CD4-positive, alpha-beta T cell (primary cell): ENCODE results near the gene MYRIP. TPM values are rescaled to one million over a fixed set of nuclear protein-coding genes. Genes with fewer than 3 reads are reported as not detected.
"Not testable (repeated sequence)": the region's sequence is repeated elsewhere in the genome, so short reads cannot be mapped to it uniquely, and the experiment has no call there.

Experiments used
- ATAC-seq: fragments of 200-7000 bp; cut with Tn5 transposase; one replicate; pipeline ENCODE4 v1.10.0; 2022; ENCODE audit warnings: mild to moderate bottlenecking; ENCODE audit not compliant: poor library complexity
- CTCF ChIA-PET: fragments of 350-600 bp; sonication (Branson Sonifier 250); formaldehyde crosslinking; loops from one replicate; lab custom pipeline; 2021; ENCODE audit warnings: antibody characterized with exemption, inconsistent platforms; lab: Charles Lee
- POLR2A ChIA-PET: fragments of 350-600 bp; sonication (Branson Sonifier 250); formaldehyde crosslinking; loops from one replicate; lab custom pipeline; 2021; ENCODE audit warnings: antibody characterized with exemption, inconsistent platforms; lab: Charles Lee
- DNase-seq, 14 experiments: peaks; one replicate each; pipeline ENCODE4 v3.0.0-alpha.2; 2013 to 2020; ENCODE audit warnings: mixed read lengths in 2 of 14
- H3K27ac ChIP-seq, 2 donors: one replicate each; pipeline versions ENCODE4 v1.5.1 to v1.7.0; 2013; ENCODE audit warnings: low read length in 2 of 2, low read depth in 1 of 2, mild to moderate bottlenecking in 1 of 2
- H3K27me3 ChIP-seq, 2 experiments: 1 replicate in 1 of 2; 2 replicates in 1 of 2; pipeline versions ENCODE4 v1.6.1 to v1.7.0; 2013; ENCODE audit warnings: low read length in 2 of 2, control low read depth in 1 of 2, mild to moderate bottlenecking in 1 of 2, moderate library complexity in 1 of 2; ENCODE audit not compliant: insufficient read depth in 2 of 2, control insufficient read depth in 1 of 2
- H3K36me3 ChIP-seq: one replicate; pipeline ENCODE4 v1.6.1; 2013; ENCODE audit warnings: low read length, control low read depth; ENCODE audit not compliant: insufficient read depth
- H3K4me1 ChIP-seq: one replicate; pipeline ENCODE4 v1.6.1; 2013; ENCODE audit warnings: low read length, control low read depth; ENCODE audit not compliant: insufficient read depth
- H3K4me3 ChIP-seq: one replicate; pipeline ENCODE4 v1.5.1; 2013; ENCODE audit warnings: mild to moderate bottlenecking, low read length, moderate library complexity
- H3K9me3 ChIP-seq, 2 experiments: 1 replicate in 1 of 2; 2 replicates in 1 of 2; pipeline versions ENCODE4 v1.6.1 to v1.7.0; 2013; ENCODE audit warnings: low read length in 2 of 2, mild to moderate bottlenecking in 2 of 2, control low read depth in 1 of 2, moderate library complexity in 1 of 2; ENCODE audit not compliant: control insufficient read depth in 1 of 2, insufficient read depth in 1 of 2
- H3K27ac Mint-ChIP-seq: one replicate; pipeline ENCODE4 v1.8.0; 2020; ENCODE audit warnings: mixed read lengths
- H3K27me3 Mint-ChIP-seq: one replicate; pipeline ENCODE4 v1.8.0; 2021; ENCODE audit warnings: mixed read lengths
- H3K36me3 Mint-ChIP-seq: one replicate; pipeline ENCODE4 v1.8.0; 2021; ENCODE audit warnings: low read depth, mixed read lengths
- H3K4me1 Mint-ChIP-seq: one replicate; pipeline ENCODE4 v1.8.0; 2021; ENCODE audit warnings: low read depth, mixed read lengths
- H3K4me3 Mint-ChIP-seq: one replicate; pipeline ENCODE4 v1.8.0; 2020; ENCODE audit warnings: mild to moderate bottlenecking, mixed read lengths
- H3K9me3 Mint-ChIP-seq: one replicate; pipeline ENCODE4 v1.8.0; 2020; ENCODE audit warnings: mixed read lengths
- intact Hi-C, 2 experiments: fragments of 100-400 bp; cut with DNase I in 1 of 2; cut with micrococcal nuclease in 1 of 2; formaldehyde crosslinking; loops; one replicate each; pipeline versions ENCODE4 v1.15.1 to v1.9.0; 2023 to 2025; cut with DNase I, micrococcal nuclease
- total RNA-seq, 174 experiments: library from RNA in 2 of 174; stranded (reverse) in 2 of 174; gene quantifications; one replicate each; pipeline ENCODE4 v1.2.3 and lab custom pipeline; 2021 to 2026
- TF ChIP-seq, protein P1 (sequence below): fragments of 200-600 bp; IDR thresholded peaks from one replicate; pipeline ENCODE4 v1.8.0; 2022; ENCODE audit warnings: antibody characterized with exemption, mild to moderate bottlenecking

The MYRIP gene
- total RNA-seq, 2 experiments from 2014 or later = not detected

DNA sequence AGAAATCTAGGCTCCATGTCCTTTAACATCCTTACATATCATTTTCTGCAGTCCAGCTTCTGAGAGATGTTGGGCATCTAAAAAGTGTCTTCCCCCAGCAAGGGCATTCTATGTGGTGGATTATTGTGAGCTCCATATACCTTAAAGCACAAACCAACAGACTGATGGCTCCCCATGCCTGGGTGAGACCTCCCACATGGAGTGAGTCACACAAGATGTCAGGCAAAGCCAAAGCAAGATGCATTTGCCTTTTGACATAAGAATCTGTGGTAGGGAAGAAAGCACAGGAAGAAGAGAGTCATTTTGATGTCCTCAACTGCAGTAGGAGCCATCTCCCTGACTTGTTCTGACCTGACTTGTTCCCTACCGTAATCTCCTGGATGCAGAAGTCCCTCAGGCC, 261.4 kb downstream of the MYRIP start:
- Mint-ChIP-seq H3K27ac (no peak overlapping the region), H3K4me1 (no peaks in the 10 kb centered on the region), H3K4me3 (no peak overlapping the region), H3K9me3 (no peaks in the 10 kb centered on the region), H3K36me3 (no peaks in the 10 kb centered on the region), H3K27me3 (peaks cover 12% of the 10 kb centered on the region)
- ChIA-PET POLR2A (no interaction called here), CTCF (no interaction called here)
- ATAC-seq (no peak), DNase-seq (no peak)
- Histone ChIP-seq H3K36me3 (no peaks in the 10 kb centered on the region), H3K9me3 (no peaks in the 10 kb centered on the region), H3K27me3 (peaks cover 0 to 3% of the 10 kb centered on the region in 2 experiments), H3K27ac (no peak overlapping the region), H3K4me3 (no peak overlapping the region), H3K4me1 (no peaks in the 10 kb centered on the region)
- intact Hi-C loops = no loop called here
- TF ChIP-seq, protein P1, sequence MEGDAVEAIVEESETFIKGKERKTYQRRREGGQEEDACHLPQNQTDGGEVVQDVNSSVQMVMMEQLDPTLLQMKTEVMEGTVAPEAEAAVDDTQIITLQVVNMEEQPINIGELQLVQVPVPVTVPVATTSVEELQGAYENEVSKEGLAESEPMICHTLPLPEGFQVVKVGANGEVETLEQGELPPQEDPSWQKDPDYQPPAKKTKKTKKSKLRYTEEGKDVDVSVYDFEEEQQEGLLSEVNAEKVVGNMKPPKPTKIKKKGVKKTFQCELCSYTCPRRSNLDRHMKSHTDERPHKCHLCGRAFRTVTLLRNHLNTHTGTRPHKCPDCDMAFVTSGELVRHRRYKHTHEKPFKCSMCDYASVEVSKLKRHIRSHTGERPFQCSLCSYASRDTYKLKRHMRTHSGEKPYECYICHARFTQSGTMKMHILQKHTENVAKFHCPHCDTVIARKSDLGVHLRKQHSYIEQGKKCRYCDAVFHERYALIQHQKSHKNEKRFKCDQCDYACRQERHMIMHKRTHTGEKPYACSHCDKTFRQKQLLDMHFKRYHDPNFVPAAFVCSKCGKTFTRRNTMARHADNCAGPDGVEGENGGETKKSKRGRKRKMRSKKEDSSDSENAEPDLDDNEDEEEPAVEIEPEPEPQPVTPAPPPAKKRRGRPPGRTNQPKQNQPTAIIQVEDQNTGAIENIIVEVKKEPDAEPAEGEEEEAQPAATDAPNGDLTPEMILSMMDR = no peak

DNA sequence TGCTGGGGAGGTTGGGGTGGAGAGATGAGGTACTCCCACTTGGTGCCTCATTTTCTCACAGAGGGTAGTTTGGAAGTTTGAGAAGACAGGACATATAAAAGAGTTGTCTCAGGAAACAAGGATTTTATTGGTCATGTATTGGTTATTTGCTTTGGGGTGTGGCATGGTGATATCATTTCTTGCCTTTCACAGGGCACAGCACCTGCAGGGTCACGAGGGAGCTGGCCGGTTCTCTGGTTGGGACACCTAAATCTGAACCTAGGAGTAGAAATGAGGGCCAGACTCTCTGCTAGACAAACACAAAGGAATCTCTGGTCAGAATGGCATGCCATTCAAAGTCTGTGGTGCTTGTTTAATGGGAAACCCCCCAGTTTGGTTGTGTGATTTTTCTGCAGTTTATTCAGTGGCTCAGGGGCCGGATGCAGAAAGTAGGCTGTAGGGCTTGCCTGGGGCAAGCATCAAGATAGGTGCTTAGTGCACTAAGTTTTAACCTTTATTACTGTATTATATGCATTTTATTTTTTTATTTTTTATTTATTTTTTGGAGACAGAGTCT, 262.4 kb downstream of the MYRIP start:
- ATAC-seq (no peak), DNase-seq (no peak)
- intact Hi-C loops = no loop called here
- H3K27me3 Mint-ChIP-seq = peaks cover 12% of the 10 kb centered on the region
- H3K4me1 ChIP-seq = no peaks in the 10 kb centered on the region
- H3K36me3 Mint-ChIP-seq = no peaks in the 10 kb centered on the region
- H3K27me3 ChIP-seq = peaks cover 0 to 3% of the 10 kb centered on the region in 2 experiments
- POLR2A ChIA-PET = no interaction called here
- TF ChIP-seq, protein P1 = no peak
- H3K27ac ChIP-seq = no peak overlapping the region
- H3K4me3 ChIP-seq = no peak overlapping the region
- H3K4me3 Mint-ChIP-seq = no peak overlapping the region
- no peak overlapping the region for H3K27ac Mint-ChIP-seq
- H3K4me1 Mint-ChIP-seq = no peaks in the 10 kb centered on the region
- CTCF ChIA-PET = no interaction called here
- H3K36me3 ChIP-seq = no peaks in the 10 kb centered on the region
- no peaks in the 10 kb centered on the region for H3K9me3 Mint-ChIP-seq
- no peaks in the 10 kb centered on the region for H3K9me3 ChIP-seq

DNA sequence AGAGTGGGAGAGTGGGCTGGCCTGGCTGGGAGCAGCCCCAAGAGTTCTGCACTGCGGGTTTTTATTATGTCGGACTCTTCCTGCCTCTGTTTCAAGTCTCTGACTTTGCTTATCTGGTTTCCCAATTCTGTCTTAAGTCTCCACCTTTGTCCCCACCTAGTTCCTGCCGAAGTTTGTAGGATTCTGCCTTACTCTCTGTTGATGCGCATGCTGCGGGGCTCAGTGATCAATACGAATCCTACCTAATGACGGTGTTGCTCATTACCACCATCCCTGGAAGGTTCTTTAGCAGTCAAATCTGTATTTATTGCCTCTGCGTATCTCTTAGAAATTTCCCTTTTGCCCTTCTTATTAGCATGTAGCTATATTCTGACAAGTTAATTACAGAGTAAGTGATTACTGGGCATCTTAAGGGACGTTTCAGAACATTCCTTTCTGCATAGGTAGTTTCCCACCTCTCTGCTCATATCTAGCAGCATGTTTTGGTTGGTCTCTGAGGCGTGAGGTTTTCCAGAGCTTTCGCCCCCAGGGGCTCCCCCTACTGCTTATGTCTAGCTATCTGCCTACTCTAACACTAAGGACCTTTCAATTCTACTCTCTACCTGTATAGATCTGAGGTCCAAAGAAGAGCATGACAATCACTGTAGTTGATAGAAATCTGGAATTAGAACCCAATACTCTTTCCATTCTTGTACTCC, 264.1 kb downstream of the MYRIP start:
- H3K27me3 Mint-ChIP-seq = peaks cover 12% of the 10 kb centered on the region
- no peaks in the 10 kb centered on the region for H3K4me1 Mint-ChIP-seq
- Histone ChIP-seq H3K27ac (no peak overlapping the region), H3K36me3 (no peaks in the 10 kb centered on the region), H3K27me3 (peaks cover 0 to 3% of the 10 kb centered on the region in 2 experiments), H3K9me3 (no peaks in the 10 kb centered on the region), H3K4me3 (no peak overlapping the region), H3K4me1 (no peaks in the 10 kb centered on the region)
- CTCF ChIA-PET = no interaction called here
- DNase-seq (no peak), ATAC-seq (no peak)
- TF ChIP-seq, protein P1 = no peak
- no peaks in the 10 kb centered on the region for H3K36me3 Mint-ChIP-seq
- H3K9me3 Mint-ChIP-seq = no peaks in the 10 kb centered on the region
- no peak overlapping the region for H3K27ac Mint-ChIP-seq
- intact Hi-C loops = no loop called here
- POLR2A ChIA-PET = no interaction called here
- H3K4me3 Mint-ChIP-seq = no peak overlapping the region

DNA sequence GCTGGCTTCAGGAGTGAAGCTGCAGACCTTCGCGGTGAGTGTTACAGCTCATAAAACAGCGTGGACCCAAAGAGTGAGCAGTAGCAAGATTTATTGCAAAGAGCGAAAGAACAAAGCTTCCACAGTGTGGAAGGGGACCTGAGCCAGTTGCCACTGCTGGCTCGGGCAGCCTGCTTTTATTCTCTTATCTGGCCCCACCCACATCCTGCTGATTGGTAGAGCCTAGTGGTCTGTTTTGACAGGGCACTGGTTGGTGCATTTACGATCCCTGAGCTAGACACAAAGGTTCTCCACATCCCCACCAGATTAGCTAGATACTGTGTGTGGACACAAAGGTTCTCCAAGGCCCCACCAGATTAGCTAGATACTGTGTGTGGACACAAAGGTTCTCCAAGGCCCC, 267.7 kb downstream of the MYRIP start:
- H3K27me3 ChIP-seq, CTCF ChIA-PET, H3K27ac ChIP-seq, intact Hi-C loops, POLR2A ChIA-PET, DNase-seq, H3K9me3 ChIP-seq, H3K27me3 Mint-ChIP-seq, H3K36me3 Mint-ChIP-seq, H3K4me1 ChIP-seq, H3K36me3 ChIP-seq, H3K4me3 ChIP-seq, ATAC-seq, H3K4me1 Mint-ChIP-seq, H3K4me3 Mint-ChIP-seq, H3K27ac Mint-ChIP-seq, H3K9me3 Mint-ChIP-seq: not testable (repeated sequence)

DNA sequence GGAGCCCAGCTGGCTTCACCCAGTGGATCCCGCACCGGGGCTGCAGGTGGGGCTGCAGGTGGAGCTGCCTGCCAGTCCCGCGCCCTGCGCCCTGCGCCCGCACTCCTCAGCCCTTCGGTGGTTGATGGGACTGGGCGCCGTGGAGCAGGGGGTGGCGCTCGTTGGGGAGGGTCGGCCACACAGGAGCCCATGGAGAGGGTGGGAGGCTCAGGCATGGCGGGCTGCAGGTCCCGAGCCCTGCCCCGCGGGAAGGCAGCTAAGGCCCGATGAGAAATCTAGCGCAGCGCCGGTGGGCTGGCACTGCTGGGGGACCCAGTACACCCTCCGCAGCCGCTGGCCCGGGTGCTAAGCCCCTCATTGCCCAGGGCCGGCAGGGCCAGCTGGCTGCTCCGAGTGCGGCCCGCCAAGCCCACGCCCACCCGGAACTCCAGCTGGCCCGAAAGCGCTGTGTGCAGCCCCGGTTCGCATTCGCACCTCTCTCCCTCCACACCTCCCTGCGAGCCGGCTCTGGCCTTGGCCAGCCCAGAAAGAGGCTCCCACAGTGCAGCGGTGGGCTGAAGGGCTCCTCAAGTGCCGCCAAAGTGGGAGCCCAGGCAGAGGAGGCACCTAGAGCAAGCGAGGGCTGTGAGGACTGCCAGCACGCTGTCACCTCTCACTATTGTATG, 268.6 kb downstream of the MYRIP start:
- H3K27me3 Mint-ChIP-seq, H3K9me3 ChIP-seq, H3K27ac Mint-ChIP-seq, H3K4me3 Mint-ChIP-seq, H3K4me1 Mint-ChIP-seq, DNase-seq, CTCF ChIA-PET, H3K27ac ChIP-seq, H3K36me3 Mint-ChIP-seq, POLR2A ChIA-PET, H3K4me1 ChIP-seq, H3K4me3 ChIP-seq, H3K36me3 ChIP-seq, intact Hi-C loops, ATAC-seq, H3K9me3 Mint-ChIP-seq, H3K27me3 ChIP-seq: not testable (repeated sequence)
